ENCODE data around the gene NUDT1.
"Not testable (repeated sequence)": the region's sequence is repeated elsewhere in the genome, so short reads cannot be mapped to it uniquely, and the experiment has no call there.

Gene NUDT1

GRCh38 chr7:2269089-2269990 lies 27.3 kb downstream of the NUDT1 start:
- DNase-seq (ENCODE audit: low read depth in 2 of 2): not testable (repeated sequence)

- no peak for DNase-seq (ENCODE audit: low read depth in 2 of 2)
These were observed 28.0 kb downstream of the NUDT1 start for GRCh38 chr7:2269991-2270460.

- no peak for DNase-seq (ENCODE audit: low read depth in 2 of 2)
These were observed 28.5 kb downstream of the NUDT1 start for GRCh38 chr7:2270495-2270894.

GRCh38 chr7:2271273-2272026 lies 29.4 kb downstream of the NUDT1 start:
- DNase-seq (ENCODE audit: low read depth in 2 of 2): no peak

- DNase-seq (ENCODE audit: low read depth in 2 of 2): no peak
These were observed 30.0 kb downstream of the NUDT1 start for GRCh38 chr7:2272031-2272430.

DNA sequence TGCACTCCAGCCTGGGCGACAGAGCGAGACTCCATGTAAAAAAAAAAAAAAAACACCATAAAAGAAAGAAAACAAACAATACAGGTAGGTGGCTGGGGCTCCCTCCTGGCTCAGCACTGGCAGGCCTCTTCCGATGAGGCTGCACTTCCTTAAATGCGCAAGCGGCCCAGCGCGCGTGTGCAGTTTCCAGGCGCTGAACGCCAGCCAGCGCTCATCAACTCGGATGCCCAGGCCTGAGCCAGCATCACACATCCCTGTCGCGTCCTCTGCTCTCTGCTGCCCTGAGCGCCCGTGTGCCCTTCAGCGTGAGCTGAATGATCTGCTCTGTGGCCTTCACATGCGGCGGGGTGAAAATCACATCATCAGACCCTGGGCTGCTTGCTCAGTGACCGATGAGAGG lies 31.8 kb downstream of the NUDT1 start:
- DNase-seq (ENCODE audit: low read depth in 2 of 2): no peak

GRCh38 chr7:2274666-2275065 lies 32.6 kb downstream of the NUDT1 start:
- no peak for DNase-seq (ENCODE audit: low read depth in 2 of 2)

- no peak for DNase-seq (ENCODE audit: low read depth in 2 of 2)
These were observed 33.1 kb downstream of the NUDT1 start for GRCh38 chr7:2275101-2275500.

- no peak for DNase-seq (ENCODE audit: low read depth in 2 of 2)
These were observed 34.1 kb downstream of the NUDT1 start for GRCh38 chr7:2276107-2276506.

DNA sequence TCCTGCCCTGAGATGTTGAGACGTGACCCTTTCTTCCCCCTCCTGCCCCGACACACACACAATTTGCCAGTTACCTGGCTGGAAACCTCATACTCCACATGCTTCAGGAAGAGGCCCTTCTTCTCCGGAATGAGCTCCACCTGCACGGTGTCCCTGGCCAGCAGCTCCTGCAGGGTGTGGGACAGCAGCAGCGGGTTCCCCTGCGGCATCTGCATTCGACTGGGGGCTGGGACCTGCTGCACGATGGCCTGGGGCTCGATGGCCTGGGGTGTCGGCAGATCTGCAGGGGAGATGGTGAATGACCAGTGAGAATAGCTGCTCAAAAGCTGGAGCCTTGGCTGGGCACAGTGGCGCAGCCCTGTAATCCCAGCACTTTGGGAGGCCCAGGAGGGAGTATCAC lies 36.0 kb downstream of the NUDT1 start:
- DNase-seq (ENCODE audit: low read depth in 2 of 2): no peak

- no peak for DNase-seq (ENCODE audit: low read depth in 2 of 2)
These were observed 37.9 kb downstream of the NUDT1 start for GRCh38 chr7:2279896-2280295.

DNA sequence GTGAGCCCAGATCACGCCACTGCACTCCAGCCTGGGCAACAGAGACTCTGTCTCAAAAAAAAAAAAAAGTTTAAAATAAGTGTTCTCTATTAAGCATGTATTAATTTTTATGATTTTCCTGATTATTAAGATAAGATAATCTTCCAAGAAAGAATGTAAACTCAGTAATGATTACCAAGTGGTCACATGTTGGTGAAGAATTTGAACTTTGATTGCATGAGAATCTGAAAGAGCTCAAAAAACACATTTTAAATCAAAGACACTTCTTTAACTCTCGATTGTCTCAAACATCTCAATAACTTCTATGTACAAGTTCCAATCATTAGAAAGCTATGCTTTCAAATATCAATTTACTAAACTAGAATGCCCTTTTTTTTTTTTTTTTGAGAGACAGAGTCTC lies 38.4 kb downstream of the NUDT1 start:
- no peak for DNase-seq (ENCODE audit: low read depth in 2 of 2)

DNA sequence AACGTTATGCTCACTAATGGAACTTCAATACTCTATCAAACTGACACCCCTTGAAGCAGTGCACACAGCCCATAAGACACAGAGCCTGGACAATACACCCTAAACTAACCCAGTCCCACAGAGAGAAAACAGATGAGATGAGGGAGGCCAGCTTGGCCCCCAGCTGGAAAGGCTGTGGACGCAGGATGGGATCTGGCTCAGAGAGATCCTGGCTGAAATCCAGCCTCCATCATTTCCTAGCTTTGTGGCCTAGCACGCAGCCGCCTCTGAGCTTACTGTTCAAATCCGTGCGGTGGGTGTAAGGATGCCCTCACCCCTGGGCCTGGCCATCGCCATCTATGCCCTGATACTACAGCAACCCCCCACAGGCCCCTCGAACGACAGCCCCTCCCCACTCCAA lies 39.5 kb downstream of the NUDT1 start:
- no peak for DNase-seq (ENCODE audit: low read depth in 2 of 2)

DNA sequence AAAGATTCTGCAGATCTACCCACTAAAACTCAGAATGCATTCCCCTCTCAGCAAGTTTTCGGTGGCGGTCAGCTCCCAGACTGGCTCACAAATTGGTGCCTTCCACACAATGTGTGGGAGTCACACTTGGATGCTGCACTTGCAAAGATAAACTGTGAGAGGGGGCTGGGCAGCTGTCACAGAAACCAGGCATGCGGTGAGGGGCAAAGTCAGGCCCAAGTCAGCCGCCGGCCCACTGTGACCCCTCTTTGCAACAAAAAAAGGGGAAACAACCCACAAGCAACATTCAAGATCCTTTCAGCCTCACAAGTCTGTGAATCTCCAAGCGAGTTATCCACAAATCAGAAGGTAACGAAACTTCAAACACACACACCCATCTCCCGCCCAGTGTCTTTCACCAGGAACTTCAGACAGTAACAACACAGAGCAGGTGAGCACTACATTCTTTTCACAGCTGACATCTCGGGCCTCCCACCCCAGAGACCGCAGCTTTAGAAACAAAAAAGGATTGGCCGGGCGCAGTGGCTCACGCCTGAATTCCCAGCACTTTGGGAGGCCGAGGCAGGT lies 40.2 kb downstream of the NUDT1 start:
- DNase-seq (ENCODE audit: low read depth in 2 of 2): no peak

DNA sequence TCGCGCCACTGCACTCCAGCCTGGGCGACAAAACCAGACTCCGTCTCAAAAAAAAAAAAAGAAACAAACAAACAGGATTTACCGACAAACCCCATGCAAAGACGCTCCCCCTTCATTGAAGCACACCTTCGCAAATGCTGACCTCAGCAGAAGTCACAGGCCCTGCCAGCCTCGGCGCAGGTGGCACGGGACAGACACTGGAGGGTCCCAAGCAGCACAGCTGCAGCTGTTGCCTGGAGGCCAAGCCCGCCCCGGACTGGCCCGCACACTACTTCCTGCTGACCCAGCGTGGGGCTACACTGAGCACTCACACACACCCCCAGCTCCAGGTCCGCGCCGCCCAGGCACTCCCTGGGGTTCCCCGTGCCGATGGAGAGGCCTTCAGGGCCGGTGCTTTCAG lies 41.0 kb downstream of the NUDT1 start:
- no peak for DNase-seq (ENCODE audit: low read depth in 2 of 2)

GRCh38 chr7:2287745-2288144 lies 45.7 kb downstream of the NUDT1 start:
- no peak for DNase-seq (ENCODE audit: low read depth in 2 of 2)

- no peak for DNase-seq (ENCODE audit: low read depth in 2 of 2)
These were observed 46.5 kb downstream of the NUDT1 start for GRCh38 chr7:2288503-2288902.

GRCh38 chr7:2289111-2289586 lies 47.1 kb downstream of the NUDT1 start:
- DNase-seq (ENCODE audit: low read depth in 2 of 2): no peak

DNA sequence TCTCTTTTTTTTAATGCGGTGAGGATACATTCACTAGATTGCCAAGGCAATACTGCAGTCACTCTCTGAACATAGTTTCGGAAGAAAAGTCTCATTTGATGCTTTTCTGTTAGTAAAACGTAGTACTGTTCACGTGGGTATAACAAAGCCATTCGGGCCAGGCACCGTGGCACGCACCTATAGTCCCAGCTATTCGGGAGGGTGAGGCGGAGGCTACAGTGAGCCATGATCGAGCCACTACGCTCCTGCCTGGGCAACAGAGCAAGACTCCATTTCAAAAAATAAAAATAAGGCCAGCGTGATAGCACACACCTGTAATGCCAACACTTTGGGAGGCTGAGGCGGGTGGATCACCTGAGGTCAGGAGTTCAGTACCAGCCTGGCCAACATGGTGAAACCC lies 47.6 kb downstream of the NUDT1 start:
- no peak for DNase-seq (ENCODE audit: low read depth in 2 of 2)

DNA sequence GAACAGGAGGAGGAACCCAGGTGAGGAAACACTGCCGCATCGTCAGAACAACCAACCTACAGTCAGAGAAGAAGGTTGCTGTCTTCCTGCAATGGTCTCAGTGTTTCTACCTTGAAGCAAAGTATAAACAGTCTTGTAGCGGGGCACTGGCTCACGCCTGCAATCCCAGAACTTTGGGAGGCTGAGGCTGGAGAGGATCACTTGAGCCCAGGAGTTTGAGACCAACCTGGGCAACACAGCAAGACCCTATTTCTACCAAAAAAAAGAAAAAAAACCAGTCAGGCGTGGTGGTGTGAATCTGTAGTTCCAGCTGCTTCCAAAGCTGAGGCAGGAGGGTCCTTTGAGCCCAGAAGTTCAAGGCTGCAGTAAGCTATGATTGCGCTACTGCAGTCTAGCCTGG lies 48.9 kb downstream of the NUDT1 start:
- DNase-seq (ENCODE audit: low read depth in 2 of 2): no peak

DNA sequence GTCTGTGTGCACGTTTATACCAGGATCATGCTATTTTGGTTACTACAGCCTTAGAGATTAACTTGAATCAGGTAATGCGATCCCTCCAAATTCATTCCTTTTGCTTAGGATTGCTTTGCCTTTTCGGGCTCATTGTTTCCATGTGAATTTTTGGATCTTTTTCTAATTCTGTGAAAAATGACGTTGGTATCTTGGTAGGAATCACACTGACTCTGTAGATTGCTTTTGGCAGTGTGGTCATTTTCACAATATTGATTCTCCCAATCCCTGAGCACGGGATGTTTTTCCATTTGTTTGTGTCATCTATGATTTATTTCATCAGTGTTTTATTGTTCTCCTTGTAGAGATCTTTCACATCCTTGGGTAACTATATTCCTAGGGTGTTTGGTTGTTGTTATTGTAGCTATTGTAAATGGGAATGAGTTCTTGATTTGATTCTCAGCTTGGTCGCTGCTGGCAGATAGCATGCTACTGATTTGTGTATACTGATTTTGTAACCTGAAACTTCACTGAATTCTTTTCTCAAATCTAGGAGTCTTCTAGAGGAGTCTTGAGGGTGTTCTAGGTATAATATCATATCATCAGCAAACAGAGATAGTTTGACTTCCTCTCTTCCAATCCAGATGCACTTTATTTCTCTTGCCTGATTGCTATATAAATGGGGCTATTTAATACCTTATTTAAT lies 54.1 kb downstream of the NUDT1 start:
- no peak for DNase-seq (ENCODE audit: low read depth in 2 of 2)

DNA sequence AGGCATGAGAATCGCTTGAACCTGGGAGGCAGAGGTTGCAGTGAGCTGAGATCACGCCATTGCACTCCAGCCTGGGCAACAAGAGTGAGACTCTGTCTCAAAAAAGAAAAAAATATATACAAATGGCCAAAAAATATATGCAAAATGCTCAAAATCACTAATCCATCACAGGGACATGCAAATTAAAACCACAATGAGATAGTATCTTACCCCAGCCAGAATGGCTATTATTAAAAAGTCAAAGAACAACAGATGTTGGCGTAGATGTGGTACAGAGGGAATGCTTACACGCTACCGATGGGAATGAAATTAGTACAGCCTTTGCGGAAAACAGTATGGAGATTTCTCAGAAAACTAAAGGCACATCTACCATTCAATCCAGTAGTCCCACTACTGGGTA lies 54.8 kb downstream of the NUDT1 start:
- DNase-seq (ENCODE audit: low read depth in 2 of 2): no peak

All from stimulated activated CD8-positive, alpha-beta memory T cell treated with anti-CD3 and anti-CD28 coated beads, Interleukin-2, amount 100 ng/mL, for 48 hours (primary cell).